DMS79 (cell line): ENCODE measurements around the gene RTKN.
"Not testable (repeated sequence)": the region's sequence is repeated elsewhere in the genome, so short reads cannot be mapped to it uniquely, and the experiment has no call there.

Experiments
- DNase-seq: peaks from one replicate; lab custom pipeline; 2025; lab: John Stamatoyannopoulos, UW

RTKN gene, protein sequence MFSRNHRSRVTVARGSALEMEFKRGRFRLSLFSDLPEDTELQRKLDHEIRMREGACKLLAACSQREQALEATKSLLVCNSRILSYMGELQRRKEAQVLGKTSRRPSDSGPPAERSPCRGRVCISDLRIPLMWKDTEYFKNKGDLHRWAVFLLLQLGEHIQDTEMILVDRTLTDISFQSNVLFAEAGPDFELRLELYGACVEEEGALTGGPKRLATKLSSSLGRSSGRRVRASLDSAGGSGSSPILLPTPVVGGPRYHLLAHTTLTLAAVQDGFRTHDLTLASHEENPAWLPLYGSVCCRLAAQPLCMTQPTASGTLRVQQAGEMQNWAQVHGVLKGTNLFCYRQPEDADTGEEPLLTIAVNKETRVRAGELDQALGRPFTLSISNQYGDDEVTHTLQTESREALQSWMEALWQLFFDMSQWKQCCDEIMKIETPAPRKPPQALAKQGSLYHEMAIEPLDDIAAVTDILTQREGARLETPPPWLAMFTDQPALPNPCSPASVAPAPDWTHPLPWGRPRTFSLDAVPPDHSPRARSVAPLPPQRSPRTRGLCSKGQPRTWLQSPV

GRCh38 chr2:74441690-74442482 is at the start of gene RTKN:
RTKN (minus strand) TSS chr2:74441937; CDS start chr2:74441816, 121 bp downstream.
- DNase-seq: no peak

DNA sequence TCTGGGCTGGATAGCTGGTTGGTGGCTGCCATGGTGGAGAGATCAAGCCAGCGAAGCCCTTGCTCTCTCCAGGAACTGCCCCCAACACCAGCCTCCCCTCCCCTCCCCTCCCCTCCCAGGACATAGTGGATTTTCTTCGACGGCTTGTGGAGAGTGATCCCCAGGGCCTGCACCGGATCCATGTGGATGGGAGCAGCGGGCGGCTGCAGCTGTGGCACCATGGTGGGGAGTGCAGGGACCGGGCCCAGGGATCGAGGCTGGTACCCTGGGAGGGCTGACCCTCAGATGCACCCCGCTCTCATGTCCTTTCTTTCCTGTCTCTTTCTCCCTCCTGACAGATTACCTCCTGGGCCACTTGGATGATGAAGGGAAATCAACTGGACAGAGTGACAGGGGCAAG is 48.2 kb upstream of the RTKN start:
- no peak for DNase-seq

DNA sequence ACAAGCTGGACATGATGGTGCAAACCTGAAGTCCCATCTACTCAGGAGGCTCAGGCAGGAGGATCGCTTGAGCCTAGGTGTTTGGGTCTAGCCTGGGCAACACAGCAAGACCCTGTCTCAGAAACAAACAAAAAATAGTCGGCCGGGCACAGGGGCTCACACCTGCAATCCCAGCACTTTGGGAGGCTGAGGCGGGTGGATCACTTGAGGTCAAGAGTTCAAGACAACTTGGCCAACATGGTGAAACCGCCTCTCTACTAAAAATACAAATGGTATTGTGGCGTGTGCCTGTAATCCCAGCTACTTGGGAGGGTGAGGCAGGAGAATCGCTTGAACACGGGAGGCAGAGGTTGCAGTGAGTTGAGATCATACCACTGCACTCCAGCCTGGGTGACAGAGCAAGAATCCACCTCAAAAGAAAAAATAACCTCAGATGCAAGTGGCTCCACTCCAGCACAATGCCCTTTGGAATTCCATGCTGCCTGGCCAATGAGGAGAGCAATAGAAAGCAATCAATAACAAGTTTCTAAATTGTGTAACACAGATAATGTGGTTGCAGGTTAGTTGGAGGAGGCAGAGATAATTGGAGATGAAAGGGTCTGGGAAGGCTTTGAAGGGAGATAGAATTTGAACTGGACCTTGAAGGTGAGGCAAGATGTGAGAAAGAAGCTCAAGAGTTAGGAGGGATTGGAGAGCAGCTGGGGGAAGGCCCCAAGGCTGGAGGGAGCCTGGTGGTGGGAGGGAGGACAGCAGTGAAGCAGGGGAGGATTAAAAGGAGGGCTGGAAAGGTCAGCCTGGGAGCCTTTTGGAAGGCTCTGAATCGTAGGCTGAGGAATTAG is 47.1 kb upstream of the RTKN start:
- no peak for DNase-seq

- no peak for DNase-seq
Observed at GRCh38 chr2:74486141-74486540, 44.4 kb upstream of the RTKN start.

- DNase-seq: not testable (repeated sequence)
Observed at GRCh38 chr2:74483675-74484164, 42.0 kb upstream of the RTKN start.

DNA sequence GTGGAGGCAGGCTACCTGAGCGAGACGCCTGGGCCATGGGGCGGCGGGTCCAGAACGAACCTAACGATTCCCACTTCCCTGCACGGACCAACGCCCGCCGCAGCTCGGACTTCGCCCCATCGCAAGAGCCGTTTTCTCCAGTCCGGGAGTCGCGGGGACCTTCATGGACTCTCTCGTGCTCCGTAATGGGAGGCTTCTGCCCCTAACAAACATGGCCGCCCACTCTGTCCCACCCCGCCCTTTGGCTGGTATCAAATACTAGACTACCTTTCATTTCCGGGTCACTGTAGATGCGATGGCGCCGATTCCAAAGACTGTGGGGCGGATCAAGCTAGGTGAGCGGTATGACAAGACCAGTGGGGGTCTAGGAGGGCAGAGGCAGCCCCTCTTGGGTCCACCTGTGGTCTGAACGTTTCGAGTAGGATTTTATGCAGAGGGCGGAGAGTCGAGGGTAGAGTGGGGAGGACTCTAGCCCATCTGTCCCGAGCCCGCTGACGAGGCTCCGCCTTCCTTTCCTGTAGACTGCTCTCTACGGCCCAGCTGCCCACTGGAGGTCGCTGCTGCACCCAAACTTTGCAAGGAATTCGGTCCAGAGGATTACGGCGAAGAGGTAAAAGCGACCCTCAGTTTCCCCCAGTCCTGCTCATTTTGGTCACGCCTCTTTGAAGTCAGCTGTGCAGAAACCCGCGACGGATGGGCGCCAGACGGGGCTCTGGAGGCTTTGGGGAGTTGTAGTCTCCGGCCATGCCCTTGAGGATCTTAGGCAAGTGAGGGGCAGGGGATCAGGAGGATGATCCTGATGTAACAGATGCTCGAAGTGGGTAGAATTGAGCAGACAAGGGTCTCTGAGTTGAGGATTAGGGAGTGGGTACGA is 41.3 kb upstream of the RTKN start, which contains the start of the genes CCDC142 and TTC31:
CCDC142 (minus strand) TSS at position 198 of the 874 bp plus-strand sequence; CDS start at position 37, 161 bp downstream.
TTC31 (plus strand) TSS at position 281 of the 874 bp plus-strand sequence; CDS start at position 296, 15 bp downstream.
- peak; percentile 92 for DNase-seq

- no peak for DNase-seq
Observed at GRCh38 chr2:74481961-74482800, 40.4 kb upstream of the RTKN start.

- no peak for DNase-seq
Observed at GRCh38 chr2:74481431-74481830, 39.7 kb upstream of the RTKN start.

- no peak for DNase-seq
Observed at GRCh38 chr2:74474899-74475298, 33.2 kb upstream of the RTKN start.

DNA sequence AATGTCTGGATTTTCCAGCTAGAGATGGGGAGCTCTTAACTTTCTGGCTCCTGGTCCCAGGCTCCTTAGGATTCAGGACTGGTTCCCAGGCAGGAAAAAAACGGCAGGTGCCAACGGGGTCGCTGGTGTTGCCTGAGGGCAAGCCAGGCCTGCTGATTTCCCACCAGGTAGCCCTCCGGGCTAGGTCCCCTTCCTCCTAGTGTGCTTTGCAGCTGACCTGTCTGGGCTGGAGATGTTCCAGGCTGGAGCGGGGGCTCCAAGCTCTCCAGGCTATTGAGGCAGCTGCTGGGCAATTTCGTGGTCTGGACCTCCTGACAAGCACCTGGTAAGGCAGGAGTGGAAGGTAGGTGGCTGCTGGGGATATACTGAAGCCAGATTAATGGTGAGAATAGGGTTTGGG is 32.7 kb upstream of the RTKN start:
- DNase-seq: no peak

DNA sequence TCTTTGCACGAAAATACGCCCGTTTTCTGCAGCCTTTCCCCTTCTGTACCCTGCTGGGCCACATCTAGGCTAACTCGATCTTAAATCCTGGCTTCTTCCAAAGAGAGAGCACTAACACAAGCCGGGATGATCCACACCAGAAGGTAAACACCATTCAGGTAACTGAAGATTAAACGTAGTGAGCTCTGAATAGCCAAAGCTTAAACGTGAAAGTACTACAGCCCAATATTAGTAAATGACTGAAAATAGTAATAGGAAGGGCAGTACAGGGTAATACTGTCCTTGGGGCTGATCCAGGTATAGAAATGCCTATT is 31.2 kb upstream of the RTKN start:
- DNase-seq: no peak

- peak; percentile 72 for DNase-seq
Observed at GRCh38 chr2:74472086-74472944, 30.6 kb upstream of the RTKN start, which contains the start of gene MRPL53. MRPL53 (minus strand) TSS chr2:74472680; CDS start chr2:74472660, 20 bp downstream.

- DNase-seq: no peak
Observed at GRCh38 chr2:74471332-74472065, 29.8 kb upstream of the RTKN start.

DNA sequence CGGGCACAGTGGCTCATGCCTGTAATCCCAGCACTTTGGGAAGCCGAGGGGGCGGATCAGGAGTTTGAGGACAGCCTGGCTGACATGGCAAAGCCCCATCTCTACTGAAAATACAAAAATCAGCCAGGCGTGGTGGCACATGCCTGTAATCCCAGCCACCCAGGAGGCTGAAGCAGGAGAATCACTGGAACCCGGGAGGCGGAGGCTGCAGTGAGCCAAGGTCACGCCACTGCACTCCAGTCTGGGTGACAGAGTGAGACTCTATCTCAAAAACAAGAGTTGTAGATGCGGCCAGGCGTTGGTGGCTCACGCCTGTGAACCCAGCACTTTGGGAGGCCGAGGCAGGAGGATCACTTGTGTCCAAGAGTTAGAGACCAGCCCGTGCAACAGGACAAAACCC is 29.0 kb upstream of the RTKN start:
- not testable (repeated sequence) for DNase-seq

DNA sequence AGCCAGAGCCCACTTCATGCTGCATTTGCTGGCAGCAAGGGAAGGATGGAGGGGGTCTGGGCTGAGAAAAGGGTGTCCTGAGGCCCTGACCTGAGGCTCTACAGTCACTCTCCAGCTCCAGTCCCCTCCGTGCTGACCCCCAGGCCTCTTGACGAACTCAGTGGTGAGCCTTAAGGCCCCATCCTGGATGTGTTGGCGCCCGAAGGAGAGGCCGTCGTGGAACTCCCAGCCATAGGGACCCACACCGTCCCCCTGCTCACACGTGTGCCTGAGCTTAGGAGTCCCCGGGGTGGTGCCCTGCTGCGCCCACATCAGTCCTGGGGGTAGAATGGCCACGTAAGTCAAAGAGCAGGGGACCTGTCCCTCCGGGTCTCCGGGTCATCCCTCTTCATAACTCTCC is 22.7 kb upstream of the RTKN start:
- no peak for DNase-seq

DNA sequence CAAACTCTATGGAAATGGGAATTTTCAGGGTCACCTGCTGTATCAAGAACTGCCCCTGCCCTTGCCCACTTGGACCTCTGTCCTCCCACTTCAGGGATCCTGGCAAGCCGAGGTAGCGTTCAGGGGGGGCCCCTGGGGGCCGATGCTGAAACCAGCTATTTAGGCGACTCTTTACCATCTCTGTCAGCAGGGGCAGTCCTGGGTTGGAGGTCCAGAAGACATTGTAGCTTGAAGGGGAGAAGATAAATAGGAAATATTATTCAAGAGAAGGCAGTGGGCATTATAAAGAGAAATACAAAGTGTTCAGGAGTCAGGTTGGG is 21.0 kb upstream of the RTKN start:
- DNase-seq: no peak

- DNase-seq: no peak
Observed at GRCh38 chr2:74462054-74462785, 20.5 kb upstream of the RTKN start.
